OCI-LY3 (cell line): ENCODE data around the gene HSBP1L1.

ENCODE experiments used
- EZH2phosphoT487 ChIP-seq: fragments of 200-600 bp; shearing (Covaris generic); IDR thresholded peaks from 2 replicates; pipeline ENCODE4 v1.6.1; 2018; ENCODE audit warnings: antibody characterized with exemption, mixed run types, low read depth
- TF ChIP-seq, protein P1 (sequence below): fragments of 200-600, 300-600 bp; sonication (generic); IDR thresholded peaks from 2 replicates; pipeline ENCODE4 v1.5.1; 2014; ENCODE audit warnings: antibody characterized with exemption, low read length, low read depth

- TF ChIP-seq, protein P1, sequence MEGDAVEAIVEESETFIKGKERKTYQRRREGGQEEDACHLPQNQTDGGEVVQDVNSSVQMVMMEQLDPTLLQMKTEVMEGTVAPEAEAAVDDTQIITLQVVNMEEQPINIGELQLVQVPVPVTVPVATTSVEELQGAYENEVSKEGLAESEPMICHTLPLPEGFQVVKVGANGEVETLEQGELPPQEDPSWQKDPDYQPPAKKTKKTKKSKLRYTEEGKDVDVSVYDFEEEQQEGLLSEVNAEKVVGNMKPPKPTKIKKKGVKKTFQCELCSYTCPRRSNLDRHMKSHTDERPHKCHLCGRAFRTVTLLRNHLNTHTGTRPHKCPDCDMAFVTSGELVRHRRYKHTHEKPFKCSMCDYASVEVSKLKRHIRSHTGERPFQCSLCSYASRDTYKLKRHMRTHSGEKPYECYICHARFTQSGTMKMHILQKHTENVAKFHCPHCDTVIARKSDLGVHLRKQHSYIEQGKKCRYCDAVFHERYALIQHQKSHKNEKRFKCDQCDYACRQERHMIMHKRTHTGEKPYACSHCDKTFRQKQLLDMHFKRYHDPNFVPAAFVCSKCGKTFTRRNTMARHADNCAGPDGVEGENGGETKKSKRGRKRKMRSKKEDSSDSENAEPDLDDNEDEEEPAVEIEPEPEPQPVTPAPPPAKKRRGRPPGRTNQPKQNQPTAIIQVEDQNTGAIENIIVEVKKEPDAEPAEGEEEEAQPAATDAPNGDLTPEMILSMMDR: no peak
- TF ChIP-seq EZH2phosphoT487: no peak
These were observed 24.2 kb downstream of the HSBP1L1 start, which contains the start of gene TXNL4A for GRCh38 chr18:79988451-79989194.
